ENCODE measurements around the gene HSD17B14. TPM values are rescaled to one million over a fixed set of nuclear protein-coding genes. Genes with fewer than 3 reads are reported as not detected.

HSD17B14 gene
- total and polyA plus RNA-seq, 2 of the 13 experiments (the other 11 are each of a cell fraction or from before 2014, with no cell fraction given): 0.58 to 1.2 TPM

DNA sequence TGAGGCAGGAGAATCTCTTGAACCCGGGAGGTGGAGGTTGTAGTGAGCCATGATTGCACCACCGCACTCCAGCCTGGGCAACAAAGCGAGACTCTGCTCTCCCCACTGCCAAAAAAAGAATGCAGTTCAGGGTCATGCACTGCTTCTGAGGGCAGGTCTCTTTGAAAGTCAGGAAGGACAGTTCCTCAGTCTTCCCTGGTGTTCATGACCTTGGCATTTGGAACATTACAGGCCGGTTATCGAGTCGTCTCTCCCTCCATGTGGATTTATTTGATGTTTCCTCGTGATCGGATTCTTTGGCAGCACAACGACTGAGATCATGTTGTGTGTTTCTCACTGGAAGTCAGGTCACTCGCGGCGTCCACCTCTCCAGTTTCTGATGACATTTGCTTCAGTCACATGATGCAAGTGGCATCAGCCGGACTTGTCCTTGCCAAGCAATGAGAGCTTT is 63.8 kb downstream of the HSD17B14 start (continued):
- TF ChIP-seq MBNL3 (CRISPR knock-in tag; conservative IDR thresholded peaks at IDR 0.05): no peak
- TF ChIP-seq, protein P1, sequence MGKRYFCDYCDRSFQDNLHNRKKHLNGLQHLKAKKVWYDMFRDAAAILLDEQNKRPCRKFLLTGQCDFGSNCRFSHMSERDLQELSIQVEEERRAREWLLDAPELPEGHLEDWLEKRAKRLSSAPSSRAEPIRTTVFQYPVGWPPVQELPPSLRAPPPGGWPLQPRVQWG (CRISPR knock-in tag; IDR thresholded peaks at IDR 0.05; ENCODE audit: borderline replicate concordance, low read depth): no peak
- TF ChIP-seq TEAD3 (CRISPR knock-in tag; optimal IDR thresholded peaks at IDR 0.05; ENCODE audit: borderline replicate concordance): peak; percentile 83
- TF ChIP-seq ZKSCAN5 (CRISPR knock-in tag; IDR thresholded peaks at IDR 0.05): no peak
- no peak for TF ChIP-seq ZNF235 (CRISPR knock-in tag; IDR thresholded peaks at IDR 0.05; ENCODE audit: borderline replicate concordance)
- TF ChIP-seq TAF15 (IDR thresholded peaks at IDR 0.05; ENCODE audit: low read depth, low read length, poor library complexity, severe bottlenecking): no peak
- no peak for TF ChIP-seq SSRP1 (CRISPR knock-in tag; IDR thresholded peaks at IDR 0.05)
- no peak for TF ChIP-seq MTF1 (CRISPR knock-in tag; IDR thresholded peaks at IDR 0.05)
- TF ChIP-seq FOSL2 (CRISPR knock-in tag; IDR thresholded peaks at IDR 0.05): peak; percentile 78
- TF ChIP-seq ZNF761 (CRISPR knock-in tag; conservative IDR thresholded peaks at IDR 0.05): no peak
- TF ChIP-seq HCFC1 (IDR thresholded peaks at IDR 0.05; ENCODE audit: low read depth, low read length): no peak
- TF ChIP-seq BHLHE40 (IDR thresholded peaks at IDR 0.05; ENCODE audit: low read length): no peak
- no peak for TF ChIP-seq MXI1 (IDR thresholded peaks at IDR 0.05; ENCODE audit: borderline replicate concordance, low read depth, low read length)
- no peak for TF ChIP-seq ZFP36L2 (CRISPR knock-in tag; IDR thresholded peaks at IDR 0.05)
- peak; percentile 44; the same call in 1 of the 2 replicates for TF ChIP-seq NCOR1 (IDR thresholded peaks at IDR 0.05; ENCODE audit: borderline replicate concordance, low read length)
- peak; percentile 66; the same call in 1 of the 2 replicates for TF ChIP-seq FOXK1 (CRISPR knock-in tag; IDR thresholded peaks at IDR 0.05; ENCODE audit: borderline replicate concordance, low read depth)
- TF ChIP-seq SAFB2 (CRISPR knock-in tag; IDR thresholded peaks at IDR 0.05; ENCODE audit: borderline replicate concordance, low read depth): no peak
- TF ChIP-seq NONO (IDR thresholded peaks at IDR 0.05): no peak
- 0 out of 2 replicates have a peak, but pooled peaks have one; percentile 10 for TF ChIP-seq NONO (CRISPR knock-in tag; conservative IDR thresholded peaks at IDR 0.05)
- TF ChIP-seq, protein P2, sequence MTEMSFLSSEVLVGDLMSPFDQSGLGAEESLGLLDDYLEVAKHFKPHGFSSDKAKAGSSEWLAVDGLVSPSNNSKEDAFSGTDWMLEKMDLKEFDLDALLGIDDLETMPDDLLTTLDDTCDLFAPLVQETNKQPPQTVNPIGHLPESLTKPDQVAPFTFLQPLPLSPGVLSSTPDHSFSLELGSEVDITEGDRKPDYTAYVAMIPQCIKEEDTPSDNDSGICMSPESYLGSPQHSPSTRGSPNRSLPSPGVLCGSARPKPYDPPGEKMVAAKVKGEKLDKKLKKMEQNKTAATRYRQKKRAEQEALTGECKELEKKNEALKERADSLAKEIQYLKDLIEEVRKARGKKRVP (CRISPR knock-in tag; IDR thresholded peaks at IDR 0.05): peak in 1 of 2 experiments; percentile 88; a peak in 2 of 4 replicates
- peak; percentile 48; the same call in 1 of the 2 replicates for TF ChIP-seq NAIF1 (CRISPR knock-in tag; IDR thresholded peaks at IDR 0.05; ENCODE audit: borderline replicate concordance)
- no peak for TF ChIP-seq GTF3A (CRISPR knock-in tag; conservative IDR thresholded peaks at IDR 0.05)
- 0 out of 2 replicates have a peak, but pooled peaks have one; percentile 15 for TF ChIP-seq GABPB1 (CRISPR knock-in tag; IDR thresholded peaks at IDR 0.05)
- TF ChIP-seq ISX (CRISPR knock-in tag; conservative IDR thresholded peaks at IDR 0.05): no peak
- TF ChIP-seq, protein P3, sequence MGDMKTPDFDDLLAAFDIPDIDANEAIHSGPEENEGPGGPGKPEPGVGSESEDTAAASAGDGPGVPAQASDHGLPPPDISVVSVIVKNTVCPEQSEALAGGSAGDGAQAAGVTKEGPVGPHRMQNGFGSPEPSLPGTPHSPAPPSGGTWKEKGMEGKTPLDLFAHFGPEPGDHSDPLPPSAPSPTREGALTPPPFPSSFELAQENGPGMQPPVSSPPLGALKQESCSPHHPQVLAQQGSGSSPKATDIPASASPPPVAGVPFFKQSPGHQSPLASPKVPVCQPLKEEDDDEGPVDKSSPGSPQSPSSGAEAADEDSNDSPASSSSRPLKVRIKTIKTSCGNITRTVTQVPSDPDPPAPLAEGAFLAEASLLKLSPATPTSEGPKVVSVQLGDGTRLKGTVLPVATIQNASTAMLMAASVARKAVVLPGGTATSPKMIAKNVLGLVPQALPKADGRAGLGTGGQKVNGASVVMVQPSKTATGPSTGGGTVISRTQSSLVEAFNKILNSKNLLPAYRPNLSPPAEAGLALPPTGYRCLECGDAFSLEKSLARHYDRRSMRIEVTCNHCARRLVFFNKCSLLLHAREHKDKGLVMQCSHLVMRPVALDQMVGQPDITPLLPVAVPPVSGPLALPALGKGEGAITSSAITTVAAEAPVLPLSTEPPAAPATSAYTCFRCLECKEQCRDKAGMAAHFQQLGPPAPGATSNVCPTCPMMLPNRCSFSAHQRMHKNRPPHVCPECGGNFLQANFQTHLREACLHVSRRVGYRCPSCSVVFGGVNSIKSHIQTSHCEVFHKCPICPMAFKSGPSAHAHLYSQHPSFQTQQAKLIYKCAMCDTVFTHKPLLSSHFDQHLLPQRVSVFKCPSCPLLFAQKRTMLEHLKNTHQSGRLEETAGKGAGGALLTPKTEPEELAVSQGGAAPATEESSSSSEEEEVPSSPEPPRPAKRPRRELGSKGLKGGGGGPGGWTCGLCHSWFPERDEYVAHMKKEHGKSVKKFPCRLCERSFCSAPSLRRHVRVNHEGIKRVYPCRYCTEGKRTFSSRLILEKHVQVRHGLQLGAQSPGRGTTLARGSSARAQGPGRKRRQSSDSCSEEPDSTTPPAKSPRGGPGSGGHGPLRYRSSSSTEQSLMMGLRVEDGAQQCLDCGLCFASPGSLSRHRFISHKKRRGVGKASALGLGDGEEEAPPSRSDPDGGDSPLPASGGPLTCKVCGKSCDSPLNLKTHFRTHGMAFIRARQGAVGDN (CRISPR knock-in tag; IDR thresholded peaks at IDR 0.05): no peak

Data from HepG2 (cell line).